GM19023 (cell line): Measurements from ENCODE around the gene FRAT1.

Experiments used
- ATAC-seq: cut with Tn5 transposase; IDR thresholded peaks from one replicate; pipeline ENCODE4 v1.9.1; 2021; ENCODE audit warnings: mild to moderate bottlenecking, moderate library complexity; ENCODE audit not compliant: unreplicated experiment

FRAT1 gene

GRCh38 chr10:97307866-97308780 is 10.9 kb upstream of the FRAT1 start:
- ATAC-seq = no peak

- ATAC-seq = no peak
Observed at GRCh38 chr10:97311111-97311626, 7.9 kb upstream of the FRAT1 start.

GRCh38 chr10:97312897-97313296 is 6.2 kb upstream of the FRAT1 start:
- no peak for ATAC-seq

- no peak for ATAC-seq
Observed at GRCh38 chr10:97314671-97315070, 4.4 kb upstream of the FRAT1 start.

GRCh38 chr10:97319671-97320479 is 804 bp downstream of the FRAT1 start:
- peak; percentile 23 for ATAC-seq

- no peak for ATAC-seq
Observed at GRCh38 chr10:97320480-97321031, 1.5 kb downstream of the FRAT1 start.

GRCh38 chr10:97321032-97321803 is 2.1 kb downstream of the FRAT1 start:
- ATAC-seq = no peak

- no peak for ATAC-seq
Observed at GRCh38 chr10:97321804-97322190, 2.7 kb downstream of the FRAT1 start.

- ATAC-seq = no peak
Observed at GRCh38 chr10:97323501-97323900, 4.4 kb downstream of the FRAT1 start.

GRCh38 chr10:97325754-97326153 is 6.7 kb downstream of the FRAT1 start:
- ATAC-seq = no peak

GRCh38 chr10:97327348-97328294 is 8.6 kb downstream of the FRAT1 start:
- no peak for ATAC-seq

GRCh38 chr10:97328646-97329453 is 9.8 kb downstream of the FRAT1 start:
- ATAC-seq = no peak

GRCh38 chr10:97329766-97330165 is 10.7 kb downstream of the FRAT1 start:
- no peak for ATAC-seq

- no peak for ATAC-seq
Observed at GRCh38 chr10:97331153-97331703, 12.2 kb downstream of the FRAT1 start.

- ATAC-seq = no peak
Observed at GRCh38 chr10:97332591-97333350, 13.7 kb downstream of the FRAT1 start.

- no peak for ATAC-seq
Observed at GRCh38 chr10:97333351-97333600, 14.2 kb downstream of the FRAT1 start.

- peak; percentile 20 for ATAC-seq
Observed at GRCh38 chr10:97333601-97334369, 14.7 kb downstream of the FRAT1 start.
